C4-2B (cell line): Measurements from ENCODE around the gene DVL1.

Experiments used
- ZFX ChIP-seq: fragments of 450-650 bp; IDR thresholded peaks from 2 replicates; pipeline ENCODE4 v1.6.1; 2017
- TF ChIP-seq, protein P1 (sequence below): fragments of 450-650 bp; conservative IDR thresholded peaks from 2 replicates; pipeline ENCODE4 v1.5.1; 2017; ENCODE audit warnings: mild to moderate bottlenecking

DNA sequence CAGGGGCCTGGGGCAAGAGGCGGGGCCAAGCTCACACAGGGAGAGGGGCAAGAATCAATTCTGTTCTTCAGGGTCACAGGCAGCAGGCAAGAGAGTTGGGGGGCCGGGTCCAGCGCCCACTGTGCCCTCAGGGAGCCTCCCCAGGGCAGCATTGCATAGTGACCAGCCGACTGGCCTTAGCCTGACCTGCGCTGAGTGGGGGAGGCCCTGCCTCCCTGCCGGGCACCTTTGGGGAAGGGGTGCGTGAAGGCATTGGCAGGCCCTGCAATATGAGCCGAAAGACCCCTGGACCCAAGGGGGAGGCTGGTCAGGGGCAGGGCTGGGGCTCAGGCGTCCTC, 56.8 kb downstream of the DVL1 start:
- TF ChIP-seq, protein P1, sequence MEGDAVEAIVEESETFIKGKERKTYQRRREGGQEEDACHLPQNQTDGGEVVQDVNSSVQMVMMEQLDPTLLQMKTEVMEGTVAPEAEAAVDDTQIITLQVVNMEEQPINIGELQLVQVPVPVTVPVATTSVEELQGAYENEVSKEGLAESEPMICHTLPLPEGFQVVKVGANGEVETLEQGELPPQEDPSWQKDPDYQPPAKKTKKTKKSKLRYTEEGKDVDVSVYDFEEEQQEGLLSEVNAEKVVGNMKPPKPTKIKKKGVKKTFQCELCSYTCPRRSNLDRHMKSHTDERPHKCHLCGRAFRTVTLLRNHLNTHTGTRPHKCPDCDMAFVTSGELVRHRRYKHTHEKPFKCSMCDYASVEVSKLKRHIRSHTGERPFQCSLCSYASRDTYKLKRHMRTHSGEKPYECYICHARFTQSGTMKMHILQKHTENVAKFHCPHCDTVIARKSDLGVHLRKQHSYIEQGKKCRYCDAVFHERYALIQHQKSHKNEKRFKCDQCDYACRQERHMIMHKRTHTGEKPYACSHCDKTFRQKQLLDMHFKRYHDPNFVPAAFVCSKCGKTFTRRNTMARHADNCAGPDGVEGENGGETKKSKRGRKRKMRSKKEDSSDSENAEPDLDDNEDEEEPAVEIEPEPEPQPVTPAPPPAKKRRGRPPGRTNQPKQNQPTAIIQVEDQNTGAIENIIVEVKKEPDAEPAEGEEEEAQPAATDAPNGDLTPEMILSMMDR: no peak
- no peak for TF ChIP-seq ZFX
